Spleen (tissue), 7 donors: ENCODE results near the gene DCAF8.

Experiments
- POLR2A ChIP-seq, 3 donors: fragments of 450-650 bp; IDR thresholded peaks; one replicate each; pipeline ENCODE4 v1.5.1; 2017; ENCODE audit warnings: antibody characterized with exemption in 3 of 3, mild to moderate bottlenecking in 1 of 3
- POLR2AphosphoS5 ChIP-seq, 3 donors: sonication (generic); formaldehyde crosslinking; IDR thresholded peaks; one replicate each; pipeline ENCODE4 v1.5.1; 2017; ENCODE audit warnings: antibody characterized with exemption in 3 of 3
- TF ChIP-seq, protein P1 (sequence below), 11 experiments: fragments of 200-600 bp in 7 of 11; fragments of 450-650 bp in 4 of 11; sonication (generic) in 4 of 11; IDR thresholded peaks in 8 of 11; conservative IDR thresholded peaks in 3 of 11; 1 replicate in 7 of 11; 2 replicates in 4 of 11; pipeline versions ENCODE4 v1.4.0 to v1.8.0; 2016 to 2021; ENCODE audit warnings: antibody characterized with exemption in 11 of 11, inconsistent platforms in 4 of 11, mild to moderate bottlenecking in 1 of 11
- donor health status: DM: no; HTN: no; CAD: no; lungs with moderate emphysema.
- donor health status: DM: no; HTN: no; CAD: no.
- donor health status: DM: no; HTN: no; CAD: no.

DNA sequence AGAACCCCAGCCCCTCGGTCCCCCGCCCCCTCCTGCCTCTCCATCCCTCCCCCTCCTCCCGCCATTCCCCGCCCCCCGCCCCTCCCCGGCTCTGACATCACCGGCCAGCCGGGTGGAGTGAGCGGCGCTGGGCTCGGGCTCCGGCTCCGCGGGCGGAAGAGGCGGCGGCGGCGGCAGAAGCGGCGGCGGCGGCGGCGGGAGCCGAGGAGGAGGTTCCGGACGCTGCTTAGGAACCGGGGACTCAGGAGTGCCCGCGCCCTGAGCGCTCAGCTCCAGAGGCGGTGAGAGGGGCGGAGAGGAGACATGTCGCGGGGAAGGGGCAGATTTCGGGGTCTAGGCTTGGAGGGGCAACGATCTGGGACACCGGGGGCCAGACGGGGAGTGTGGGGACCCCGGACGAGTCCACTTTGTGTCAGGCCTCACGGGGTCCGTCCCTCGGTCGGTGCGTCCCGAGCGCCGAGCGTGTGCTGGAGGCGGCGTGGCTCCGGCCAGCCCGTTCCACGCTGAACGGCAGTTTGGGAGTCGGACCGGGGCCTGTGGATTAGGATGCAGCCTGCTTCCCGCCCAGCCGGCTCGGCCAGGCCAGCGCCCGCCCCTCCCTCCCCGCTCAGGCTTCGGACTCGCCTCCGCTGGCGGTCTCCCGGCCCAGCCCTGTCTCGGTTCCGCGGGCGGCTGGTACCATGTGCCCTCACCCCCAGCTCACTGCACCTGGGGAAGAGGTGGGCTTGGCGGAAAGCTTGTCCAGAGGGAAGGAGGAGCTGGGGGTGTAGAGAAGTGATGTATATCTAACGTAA, 56.9 kb downstream of the DCAF8 start, which contains the start of gene PEA15:
- TF ChIP-seq POLR2AphosphoS5 (IDR thresholded peaks at IDR 0.05) = peak; percentile 74 to 86 (median 81)
- TF ChIP-seq, protein P1, sequence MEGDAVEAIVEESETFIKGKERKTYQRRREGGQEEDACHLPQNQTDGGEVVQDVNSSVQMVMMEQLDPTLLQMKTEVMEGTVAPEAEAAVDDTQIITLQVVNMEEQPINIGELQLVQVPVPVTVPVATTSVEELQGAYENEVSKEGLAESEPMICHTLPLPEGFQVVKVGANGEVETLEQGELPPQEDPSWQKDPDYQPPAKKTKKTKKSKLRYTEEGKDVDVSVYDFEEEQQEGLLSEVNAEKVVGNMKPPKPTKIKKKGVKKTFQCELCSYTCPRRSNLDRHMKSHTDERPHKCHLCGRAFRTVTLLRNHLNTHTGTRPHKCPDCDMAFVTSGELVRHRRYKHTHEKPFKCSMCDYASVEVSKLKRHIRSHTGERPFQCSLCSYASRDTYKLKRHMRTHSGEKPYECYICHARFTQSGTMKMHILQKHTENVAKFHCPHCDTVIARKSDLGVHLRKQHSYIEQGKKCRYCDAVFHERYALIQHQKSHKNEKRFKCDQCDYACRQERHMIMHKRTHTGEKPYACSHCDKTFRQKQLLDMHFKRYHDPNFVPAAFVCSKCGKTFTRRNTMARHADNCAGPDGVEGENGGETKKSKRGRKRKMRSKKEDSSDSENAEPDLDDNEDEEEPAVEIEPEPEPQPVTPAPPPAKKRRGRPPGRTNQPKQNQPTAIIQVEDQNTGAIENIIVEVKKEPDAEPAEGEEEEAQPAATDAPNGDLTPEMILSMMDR (IDR thresholded peaks at IDR 0.05 in 8 of 11, conservative IDR thresholded peaks at IDR 0.05 in 3 of 11) = no peak
- TF ChIP-seq POLR2A (IDR thresholded peaks at IDR 0.05) = peak in 2 of 3 donors; percentile 25 to 59
